Measurements from ENCODE around the gene PCDHA13. TPM values are rescaled to one million over a fixed set of nuclear protein-coding genes. Genes with fewer than 3 reads are reported as not detected.
"Not testable (repeated sequence)": the region's sequence is repeated elsewhere in the genome, so short reads cannot be mapped to it uniquely, and the experiment has no call there.

Gene PCDHA13
- total RNA-seq, 1 donor from 2014 or later, result 0.42 TPM

DNA sequence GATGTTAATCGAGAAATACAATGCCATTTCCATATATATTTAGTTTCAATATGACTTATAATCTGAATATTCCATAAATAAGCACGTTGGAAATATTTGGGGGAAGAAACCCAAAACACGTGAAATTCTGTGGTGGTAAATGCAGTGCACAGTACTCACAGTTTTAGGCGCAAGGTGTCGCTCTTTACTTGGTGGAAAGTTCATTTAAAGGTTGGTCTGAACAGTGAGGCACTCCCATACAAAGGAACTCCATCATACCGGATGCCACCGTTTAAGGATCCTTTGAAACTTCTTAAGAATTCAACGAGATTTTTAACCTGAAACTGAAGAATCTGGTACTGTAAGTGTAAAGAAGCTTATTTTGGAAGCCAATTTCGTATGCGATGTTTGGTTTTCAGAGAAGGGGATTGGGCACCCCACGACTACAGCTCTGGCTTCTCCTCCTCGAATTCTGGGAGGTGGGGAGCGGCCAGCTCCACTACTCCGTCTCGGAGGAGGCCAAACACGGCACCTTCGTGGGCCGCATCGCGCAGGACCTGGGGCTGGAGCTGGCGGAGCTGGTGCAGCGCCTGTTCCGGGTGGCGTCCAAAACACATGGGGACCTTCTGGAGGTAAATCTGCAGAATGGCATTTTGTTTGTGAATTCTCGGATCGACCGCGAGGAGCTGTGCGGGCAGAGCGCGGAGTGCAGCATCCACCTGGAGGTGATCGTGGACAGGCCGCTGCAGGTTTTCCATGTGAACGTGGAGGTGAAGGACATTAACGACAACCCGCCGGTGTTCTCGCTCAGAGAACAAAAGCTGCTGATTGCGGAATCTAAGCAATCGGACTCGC is 13.0 kb upstream of the PCDHA13 start, which contains the start of gene PCDHA11:
PCDHA11 (plus strand) TSS at position 237 of the 834 bp plus-strand sequence; CDS start at position 384, 147 bp downstream.
- no peak for DNase-seq (ENCODE audit: low spot score)

DNA sequence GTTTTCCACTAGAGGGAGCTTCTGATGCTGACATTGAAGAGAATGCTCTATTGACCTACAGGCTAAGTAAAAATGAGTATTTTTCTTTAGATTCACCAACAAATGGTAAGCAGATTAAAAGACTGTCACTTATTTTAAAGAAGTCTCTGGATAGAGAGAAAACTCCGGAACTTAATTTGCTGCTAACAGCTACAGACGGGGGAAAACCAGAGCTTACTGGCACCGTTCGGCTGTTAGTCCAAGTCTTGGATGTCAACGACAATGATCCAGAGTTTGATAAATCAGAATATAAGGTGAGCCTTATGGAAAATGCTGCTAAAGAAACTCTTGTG is 12.4 kb upstream of the PCDHA13 start:
- DNase-seq (ENCODE audit: low spot score), result no peak

- DNase-seq (ENCODE audit: low spot score), result no peak
Observed at GRCh38 chr5:140870221-140871201, 11.4 kb upstream of the PCDHA13 start.

DNA sequence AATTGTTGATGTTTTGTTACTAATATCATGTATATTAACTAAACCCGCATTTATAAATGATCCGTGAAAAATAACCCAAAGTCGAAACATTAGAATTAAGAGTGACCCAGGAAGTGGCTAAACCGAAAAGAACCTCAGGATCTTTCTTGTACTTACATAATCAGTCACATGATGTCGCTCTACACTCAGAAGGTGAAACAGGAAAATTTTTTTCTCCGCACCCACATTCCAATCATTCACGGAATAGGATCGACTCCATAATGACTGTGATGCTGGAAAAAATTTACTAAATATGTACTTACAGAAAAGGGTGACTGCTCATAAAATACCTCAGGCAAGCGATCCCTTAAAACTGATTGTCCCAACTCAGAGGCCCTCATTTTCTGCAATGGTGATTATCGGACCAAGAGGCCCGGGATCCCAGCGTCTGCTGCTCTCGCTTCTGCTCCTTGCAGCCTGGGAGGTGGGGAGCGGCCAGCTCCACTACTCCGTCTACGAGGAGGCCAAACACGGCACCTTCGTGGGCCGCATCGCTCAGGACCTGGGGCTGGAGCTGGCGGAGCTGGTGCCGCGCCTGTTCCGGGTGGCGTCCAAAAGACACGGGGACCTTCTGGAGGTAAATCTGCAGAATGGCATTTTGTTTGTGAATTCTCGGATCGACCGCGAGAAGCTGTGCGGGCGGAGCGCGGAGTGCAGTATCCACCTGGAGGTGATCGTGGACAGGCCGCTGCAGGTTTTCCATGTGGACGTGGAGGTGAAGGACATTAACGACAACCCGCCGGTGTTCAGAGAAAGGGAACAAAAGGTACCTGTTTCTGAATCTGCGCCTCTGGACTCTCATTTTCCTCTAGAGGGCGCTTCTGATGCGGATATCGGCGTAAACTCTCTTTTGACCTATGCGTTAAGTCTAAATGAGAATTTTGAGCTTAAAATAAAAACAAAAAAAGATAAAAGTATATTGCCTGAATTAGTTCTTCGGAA is 6.5 kb upstream of the PCDHA13 start, which contains the start of gene PCDHA12:
PCDHA12 (plus strand) TSS at position 224 of the 981 bp plus-strand sequence; CDS start at position 389, 165 bp downstream.
- DNase-seq (ENCODE audit: low spot score), result no peak

DNA sequence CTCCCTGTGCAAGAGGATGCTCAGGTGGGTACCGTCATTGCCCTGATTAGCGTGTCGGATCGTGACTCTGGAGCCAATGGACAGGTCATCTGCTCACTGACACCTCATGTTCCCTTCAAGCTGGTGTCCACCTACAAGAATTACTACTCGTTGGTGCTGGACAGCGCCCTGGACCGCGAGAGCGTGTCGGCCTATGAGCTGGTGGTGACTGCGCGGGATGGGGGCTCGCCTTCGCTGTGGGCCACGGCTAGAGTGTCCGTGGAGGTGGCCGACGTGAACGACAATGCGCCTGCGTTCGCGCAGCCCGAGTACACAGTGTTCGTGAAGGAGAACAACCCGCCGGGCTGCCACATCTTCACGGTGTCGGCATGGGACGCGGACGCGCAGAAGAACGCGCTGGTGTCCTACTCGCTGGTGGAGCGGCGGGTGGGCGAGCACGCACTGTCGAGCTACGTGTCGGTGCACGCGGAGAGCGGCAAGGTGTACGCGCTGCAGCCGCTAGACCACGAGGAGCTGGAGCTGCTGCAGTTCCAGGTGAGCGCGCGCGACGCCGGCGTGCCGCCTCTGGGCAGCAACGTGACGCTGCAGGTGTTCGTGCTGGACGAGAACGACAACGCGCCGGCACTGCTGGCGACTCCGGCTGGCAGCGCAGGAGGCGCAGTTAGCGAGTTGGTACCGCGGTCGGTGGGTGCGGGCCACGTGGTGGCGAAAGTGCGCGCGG is 5.2 kb upstream of the PCDHA13 start:
- not testable (repeated sequence) for DNase-seq (ENCODE audit: low spot score)

DNA sequence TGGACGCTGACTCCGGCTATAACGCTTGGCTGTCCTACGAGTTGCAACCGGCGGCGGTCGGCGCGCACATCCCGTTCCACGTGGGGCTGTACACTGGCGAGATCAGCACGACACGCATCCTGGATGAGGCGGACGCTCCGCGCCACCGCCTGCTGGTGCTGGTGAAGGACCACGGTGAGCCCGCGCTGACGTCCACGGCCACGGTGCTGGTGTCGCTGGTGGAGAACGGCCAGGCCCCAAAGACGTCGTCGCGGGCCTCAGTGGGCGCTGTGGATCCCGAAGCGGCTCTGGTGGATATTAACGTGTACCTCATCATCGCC is 4.7 kb upstream of the PCDHA13 start:
- DNase-seq (ENCODE audit: low spot score), result no peak

GRCh38 chr5:140882591-140882899 is 621 bp downstream of the PCDHA13 start:
- DNase-seq (ENCODE audit: low spot score), result no peak

DNA sequence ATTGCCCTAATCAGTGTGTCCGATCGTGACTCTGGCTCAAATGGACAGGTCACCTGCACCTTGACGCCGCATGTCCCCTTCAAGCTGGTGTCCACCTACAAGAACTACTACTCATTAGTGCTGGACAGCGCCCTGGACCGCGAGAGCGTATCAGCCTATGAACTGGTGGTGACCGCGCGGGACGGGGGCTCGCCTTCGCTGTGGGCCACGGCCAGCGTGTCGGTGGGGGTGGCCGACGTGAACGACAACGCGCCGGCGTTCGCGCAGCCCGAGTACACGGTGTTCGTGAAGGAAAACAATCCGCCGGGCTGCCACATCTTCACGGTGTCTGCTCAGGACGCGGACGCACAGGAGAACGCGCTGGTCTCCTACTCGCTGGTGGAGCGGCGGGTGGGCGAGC is 1.4 kb downstream of the PCDHA13 start:
- DNase-seq (ENCODE audit: low spot score), result no peak

DNA sequence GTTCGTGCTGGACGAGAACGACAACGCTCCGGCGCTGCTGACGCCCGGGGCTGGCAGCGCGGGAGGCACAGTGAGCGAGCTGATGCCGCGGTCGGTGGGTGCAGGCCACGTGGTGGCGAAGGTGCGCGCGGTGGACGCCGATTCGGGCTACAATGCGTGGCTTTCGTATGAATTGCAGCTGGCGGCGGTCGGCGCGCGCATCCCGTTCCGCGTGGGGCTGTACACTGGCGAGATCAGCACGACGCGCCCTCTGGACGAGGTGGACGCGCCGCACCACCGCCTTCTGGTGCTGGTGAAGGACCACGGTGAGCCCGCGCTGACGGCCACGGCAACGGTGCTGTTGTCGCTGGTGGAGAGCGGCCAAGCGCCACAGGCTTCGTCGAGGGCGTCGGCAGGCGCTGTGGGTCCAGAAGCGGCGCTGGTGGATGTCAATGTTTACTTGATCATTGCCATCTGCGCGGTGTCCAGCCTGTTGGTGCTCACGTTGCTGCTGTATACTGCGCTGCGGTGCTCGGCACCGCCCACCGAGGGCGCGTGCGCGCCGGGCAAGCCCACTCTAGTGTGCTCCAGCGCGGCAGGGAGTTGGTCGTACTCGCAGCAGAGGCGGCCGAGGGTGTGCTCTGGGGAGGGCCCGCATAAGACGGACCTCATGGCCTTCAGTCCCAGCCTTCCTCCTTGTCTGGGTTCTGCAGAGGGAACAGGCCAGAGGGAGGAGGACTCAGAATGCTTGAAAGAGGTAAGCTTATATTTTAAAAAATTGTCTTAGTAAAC is 2.2 kb downstream of the PCDHA13 start:
- DNase-seq (ENCODE audit: low spot score), result no peak

- DNase-seq (ENCODE audit: low spot score), result no peak
Observed at GRCh38 chr5:140916325-140916724, 34.4 kb downstream of the PCDHA13 start.

DNA sequence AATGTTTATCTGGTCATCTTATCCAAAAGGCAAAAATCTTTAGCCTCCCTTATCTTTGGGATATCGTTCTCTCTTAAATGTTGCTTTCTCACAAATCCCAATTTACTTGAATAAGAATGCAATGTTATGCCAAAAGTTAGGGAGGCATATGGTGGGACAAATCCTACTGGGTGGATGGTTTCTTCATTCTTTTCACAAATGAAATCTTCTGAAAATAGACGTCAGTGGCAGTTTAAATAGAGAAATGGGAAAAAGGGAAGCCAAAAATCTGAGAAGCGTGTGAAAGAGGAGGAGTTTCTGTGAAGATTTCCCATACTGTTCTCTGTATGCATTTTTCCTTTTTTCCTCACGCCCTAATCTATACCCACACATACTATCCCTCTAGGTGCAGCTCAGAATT is 41.7 kb downstream of the PCDHA13 start:
- no peak for DNase-seq (ENCODE audit: low spot score)

DNA sequence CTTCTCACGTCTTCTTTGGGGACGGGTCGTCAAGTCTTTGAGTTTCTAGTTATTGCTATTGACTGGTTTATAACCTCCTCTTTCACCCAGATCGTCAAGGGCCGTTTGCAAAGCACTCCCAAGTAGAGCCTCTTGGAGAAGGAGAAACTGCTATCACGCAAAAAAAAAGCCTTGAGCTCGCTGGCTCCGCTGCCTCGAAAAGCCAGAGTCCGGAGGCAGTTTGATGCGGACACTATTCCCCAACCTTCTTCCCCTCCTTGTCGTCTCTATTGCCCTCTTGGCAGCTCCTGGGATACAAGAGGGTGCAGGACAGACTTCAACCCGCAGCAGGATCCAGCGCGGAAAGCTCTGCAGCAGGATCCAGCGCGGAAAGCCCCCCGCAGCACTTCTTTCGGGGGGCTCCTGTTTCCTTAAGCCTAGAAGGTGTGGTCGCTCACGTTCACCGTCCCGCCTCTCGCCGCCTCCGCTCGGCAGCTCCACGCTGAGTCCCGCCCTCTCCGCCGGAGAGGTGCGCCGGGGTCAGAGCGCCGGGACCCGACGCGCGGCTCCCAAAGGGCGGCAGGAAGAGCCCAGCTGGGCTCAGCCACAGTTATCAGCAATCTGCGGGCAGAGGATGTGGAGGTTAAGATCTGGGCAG is 44.0 kb downstream of the PCDHA13 start, which contains the start of gene PCDHAC1:
PCDHAC1 (plus strand) TSS at position 494 of the 637 bp plus-strand sequence. CDS start 594 bp downstream, outside the sequence.
- no peak for DNase-seq (ENCODE audit: low spot score)

- DNase-seq (ENCODE audit: low spot score), result peak; percentile 81
Observed at GRCh38 chr5:140926443-140927227, 44.7 kb downstream of the PCDHA13 start.

DNA sequence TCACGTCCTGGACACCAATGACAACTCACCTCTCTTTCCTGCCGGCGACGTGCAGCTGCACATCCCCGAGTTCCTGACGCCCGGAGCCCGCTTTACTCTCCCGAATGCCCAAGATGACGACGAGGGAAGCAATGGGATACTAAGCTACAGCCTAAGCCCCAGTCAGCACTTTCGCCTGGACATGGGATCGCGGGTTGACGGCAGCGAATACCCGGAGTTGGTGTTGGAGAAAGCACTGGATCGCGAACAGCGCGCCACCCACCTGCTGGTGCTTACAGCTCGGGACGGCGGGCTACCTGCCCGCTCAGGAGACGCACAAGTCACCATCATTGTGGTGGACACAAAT is 45.3 kb downstream of the PCDHA13 start:
- DNase-seq (ENCODE audit: low spot score), result no peak
